Osteocyte (in vitro differentiated cells): Measurements from ENCODE around the gene SUSD1. TPM values are rescaled to one million over a fixed set of nuclear protein-coding genes. Genes with fewer than 3 reads are reported as not detected.
"Not testable (repeated sequence)": the region's sequence is repeated elsewhere in the genome, so short reads cannot be mapped to it uniquely, and the experiment has no call there.

ENCODE experiments used
- DNase-seq: peaks from one replicate; pipeline ENCODE4 v3.0.0; 2021; ENCODE audit warnings: mixed read lengths; ENCODE audit not compliant: unreplicated experiment; ENCODE audit errors: extremely low spot score
- H3K27ac Mint-ChIP-seq: one replicate; pipeline ENCODE4 v1.8.0; 2021; ENCODE audit warnings: mild to moderate bottlenecking, mixed read lengths; ENCODE audit not compliant: unreplicated experiment
- H3K27me3 Mint-ChIP-seq: one replicate; pipeline ENCODE4 v1.8.0; 2021; ENCODE audit warnings: mixed read lengths; ENCODE audit not compliant: unreplicated experiment
- H3K36me3 Mint-ChIP-seq: one replicate; pipeline ENCODE4 v1.8.0; 2021; ENCODE audit warnings: mixed read lengths; ENCODE audit not compliant: unreplicated experiment
- H3K4me1 Mint-ChIP-seq: one replicate; pipeline ENCODE4 v1.8.0; 2021; ENCODE audit warnings: mixed read lengths; ENCODE audit not compliant: unreplicated experiment
- H3K4me3 Mint-ChIP-seq: one replicate; pipeline ENCODE4 v1.8.0; 2021; ENCODE audit warnings: mild to moderate bottlenecking, moderate library complexity, mixed read lengths; ENCODE audit not compliant: unreplicated experiment
- H3K9me3 Mint-ChIP-seq: one replicate; pipeline ENCODE4 v1.8.0; 2021; ENCODE audit warnings: mixed read lengths; ENCODE audit not compliant: unreplicated experiment
- CTCF ChIP-seq: fragments of 200-600 bp; sonication (generic); IDR thresholded peaks from 2 replicates; pipeline ENCODE4 v1.5.0; 2021; ENCODE audit warnings: antibody characterized with exemption, mild to moderate bottlenecking, moderate library complexity
- total RNA-seq: library from RNA; stranded (reverse); gene quantifications from 2 replicates; pipeline ENCODE4 v1.2.1, GENCODE V29; 2021

The SUSD1 gene
- total RNA-seq, 1 donor from 2014 or later: 13.4 TPM

GRCh38 chr9:112142420-112142819 lies 32.7 kb downstream of the SUSD1 start:
- DNase-seq: no peak
- no peak overlapping the region for H3K4me3 Mint-ChIP-seq
- H3K27me3 Mint-ChIP-seq: no peaks in the 10 kb centered on the region
- no peak overlapping the region for H3K27ac Mint-ChIP-seq
- peaks cover 15% of the 10 kb centered on the region for H3K36me3 Mint-ChIP-seq
- H3K4me1 Mint-ChIP-seq: no peaks in the 10 kb centered on the region
- TF ChIP-seq CTCF: no peak
- no peaks in the 10 kb centered on the region for H3K9me3 Mint-ChIP-seq

DNA sequence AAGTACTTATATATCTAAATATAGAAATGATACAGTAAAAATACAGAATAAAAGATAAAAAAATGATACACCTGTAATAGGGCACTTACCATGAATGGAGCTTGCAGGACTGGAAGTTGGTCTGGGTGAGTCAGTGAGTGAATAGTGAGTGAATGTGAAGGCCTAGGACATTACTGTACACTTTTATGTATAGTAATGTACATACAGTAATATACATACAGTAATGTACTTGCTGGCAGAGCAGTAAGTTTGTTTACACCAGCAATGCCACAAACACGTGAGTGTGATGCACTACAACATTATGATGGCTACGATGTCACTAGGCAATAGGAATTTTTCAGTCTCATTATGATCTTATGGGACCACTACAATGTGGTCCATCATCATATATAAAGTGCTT lies 34.2 kb downstream of the SUSD1 start:
- DNase-seq: no peak
- Mint-ChIP-seq H3K36me3 (peaks cover 14% of the 10 kb centered on the region), H3K4me3 (no peak overlapping the region), H3K27me3 (no peaks in the 10 kb centered on the region), H3K4me1 (no peaks in the 10 kb centered on the region), H3K9me3 (no peaks in the 10 kb centered on the region), H3K27ac (no peak overlapping the region)
- no peak for TF ChIP-seq CTCF

GRCh38 chr9:112137066-112137465 lies 38.0 kb downstream of the SUSD1 start:
- Mint-ChIP-seq H3K27ac (no peak overlapping the region), H3K36me3 (peaks cover 13% of the 10 kb centered on the region), H3K9me3 (peaks cover 6% of the 10 kb centered on the region), H3K4me3 (no peak overlapping the region), H3K27me3 (no peaks in the 10 kb centered on the region), H3K4me1 (no peaks in the 10 kb centered on the region)
- DNase-seq: no peak
- TF ChIP-seq CTCF: no peak

DNA sequence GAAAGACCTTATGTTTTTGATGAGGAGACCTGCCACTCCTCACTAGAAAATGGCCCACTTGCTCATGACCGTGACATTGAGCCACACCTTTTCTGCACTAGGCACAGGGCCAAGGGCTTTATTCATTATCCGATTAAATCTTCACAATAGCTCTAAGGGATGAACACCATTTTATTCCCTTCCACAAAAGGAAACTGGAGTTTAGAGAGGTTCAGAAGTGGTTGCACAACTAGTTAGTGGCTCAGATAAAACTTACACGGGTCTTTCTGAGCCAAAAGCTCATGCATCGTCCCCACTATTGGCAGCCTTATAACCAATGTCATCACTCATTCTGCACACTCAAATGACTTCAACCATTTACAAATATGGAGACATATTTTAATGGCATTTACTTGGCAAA lies 39.4 kb downstream of the SUSD1 start:
- no peak for DNase-seq
- Mint-ChIP-seq H3K4me1 (no peaks in the 10 kb centered on the region), H3K27me3 (no peaks in the 10 kb centered on the region), H3K27ac (no peak overlapping the region), H3K9me3 (peaks cover 6% of the 10 kb centered on the region), H3K4me3 (no peak overlapping the region), H3K36me3 (peaks cover 13% of the 10 kb centered on the region)
- TF ChIP-seq CTCF: no peak

DNA sequence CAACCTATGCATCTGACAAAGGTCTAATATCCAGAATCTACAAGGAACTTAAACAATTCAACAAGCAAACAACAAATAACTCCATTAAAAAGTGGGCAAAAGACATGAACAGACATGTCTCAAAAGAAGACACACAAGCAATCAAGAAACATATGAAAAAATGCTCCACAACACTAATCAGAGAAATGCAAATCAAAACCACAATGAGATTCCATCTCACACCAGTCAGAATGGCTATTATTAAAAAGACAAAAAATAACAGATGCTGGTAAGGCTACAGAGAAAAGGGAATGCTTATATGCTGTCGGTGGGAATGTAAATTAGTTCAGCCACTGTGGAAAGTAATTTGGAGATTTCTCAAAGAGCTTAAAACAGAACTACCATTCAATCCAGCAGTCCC lies 41.3 kb downstream of the SUSD1 start:
- H3K36me3 Mint-ChIP-seq: peaks cover 13% of the 10 kb centered on the region
- H3K27ac Mint-ChIP-seq, H3K4me3 Mint-ChIP-seq, H3K4me1 Mint-ChIP-seq, H3K27me3 Mint-ChIP-seq, H3K9me3 Mint-ChIP-seq, DNase-seq: not testable (repeated sequence)

GRCh38 chr9:112132356-112132755 lies 42.7 kb downstream of the SUSD1 start:
- Mint-ChIP-seq H3K9me3 (peaks cover 6% of the 10 kb centered on the region), H3K27me3 (no peaks in the 10 kb centered on the region), H3K4me1 (no peaks in the 10 kb centered on the region), H3K4me3 (no peak overlapping the region), H3K36me3 (peaks cover 14% of the 10 kb centered on the region), H3K27ac (no peak overlapping the region)
- no peak for TF ChIP-seq CTCF
- DNase-seq: no peak
